ENCODE measurements around the gene JCHAIN. TPM values are rescaled to one million over a fixed set of nuclear protein-coding genes. Genes with fewer than 3 reads are reported as not detected.

Gene JCHAIN
- total and polyA plus RNA-seq, 9 of the 15 experiments (the other 6 are each of a cell fraction or from before 2014, with no cell fraction given): 0.04 to 0.68 (median 0.26) TPM; not detected in 5

- peak in 1 of 2 experiments; percentile 67; a peak in 2 of 4 replicates for TF ChIP-seq SRF (CRISPR knock-in tag; IDR thresholded peaks at IDR 0.05)
- TF ChIP-seq, protein P1, sequence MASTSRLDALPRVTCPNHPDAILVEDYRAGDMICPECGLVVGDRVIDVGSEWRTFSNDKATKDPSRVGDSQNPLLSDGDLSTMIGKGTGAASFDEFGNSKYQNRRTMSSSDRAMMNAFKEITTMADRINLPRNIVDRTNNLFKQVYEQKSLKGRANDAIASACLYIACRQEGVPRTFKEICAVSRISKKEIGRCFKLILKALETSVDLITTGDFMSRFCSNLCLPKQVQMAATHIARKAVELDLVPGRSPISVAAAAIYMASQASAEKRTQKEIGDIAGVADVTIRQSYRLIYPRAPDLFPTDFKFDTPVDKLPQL (IDR thresholded peaks at IDR 0.05; ENCODE audit: extremely low read depth, insufficient read length): peak; percentile 32
- no peak for TF ChIP-seq CBX2 (IDR thresholded peaks at IDR 0.05; ENCODE audit: insufficient read depth, low read length, poor library complexity, severe bottlenecking)
- TF ChIP-seq CBFB (CRISPR knock-in tag; IDR thresholded peaks at IDR 0.05): no peak
- TF ChIP-seq ZNF584 (CRISPR knock-in tag; IDR thresholded peaks at IDR 0.05; ENCODE audit: low read depth): peak; percentile 67; the same call in 1 of the 2 replicates
- peak; percentile 11 for TF ChIP-seq MEIS2 (IDR thresholded peaks at IDR 0.05; ENCODE audit: partially characterized antibody)
- TF ChIP-seq, protein P2, sequence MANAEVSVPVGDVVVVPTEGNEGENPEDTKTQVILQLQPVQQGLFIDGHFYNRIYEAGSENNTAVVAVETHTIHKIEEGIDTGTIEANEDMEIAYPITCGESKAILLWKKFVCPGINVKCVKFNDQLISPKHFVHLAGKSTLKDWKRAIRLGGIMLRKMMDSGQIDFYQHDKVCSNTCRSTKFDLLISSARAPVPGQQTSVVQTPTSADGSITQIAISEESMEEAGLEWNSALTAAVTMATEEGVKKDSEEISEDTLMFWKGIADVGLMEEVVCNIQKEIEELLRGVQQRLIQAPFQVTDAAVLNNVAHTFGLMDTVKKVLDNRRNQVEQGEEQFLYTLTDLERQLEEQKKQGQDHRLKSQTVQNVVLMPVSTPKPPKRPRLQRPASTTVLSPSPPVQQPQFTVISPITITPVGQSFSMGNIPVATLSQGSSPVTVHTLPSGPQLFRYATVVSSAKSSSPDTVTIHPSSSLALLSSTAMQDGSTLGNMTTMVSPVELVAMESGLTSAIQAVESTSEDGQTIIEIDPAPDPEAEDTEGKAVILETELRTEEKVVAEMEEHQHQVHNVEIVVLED (CRISPR knock-in tag; IDR thresholded peaks at IDR 0.05): peak; percentile 68
- TF ChIP-seq ZNF354B (CRISPR knock-in tag; IDR thresholded peaks at IDR 0.05): no peak
- TF ChIP-seq ZNF175 (CRISPR knock-in tag; IDR thresholded peaks at IDR 0.05; ENCODE audit: low read depth): peak; percentile 52; the same call in 1 of the 2 replicates
- peak; percentile 68 to 72 for TF ChIP-seq RAD21 (CRISPR knock-in tag; conservative IDR thresholded peaks at IDR 0.05 in 1 of 2, IDR thresholded peaks at IDR 0.05 in 1 of 2)
- TF ChIP-seq KLF10 (CRISPR knock-in tag; IDR thresholded peaks at IDR 0.05): no peak
Measured at GRCh38 chr4:70687821-70688794, 21.8 kb upstream of the JCHAIN start, which contains the start of gene UTP3 (continued).
